GM18499 (cell line): ENCODE results near the gene RGS9.
A peak's percentile ranks its signal among the peaks of the same experiment; 100 is the strongest.
"Not testable (repeated sequence)": the region's sequence is repeated elsewhere in the genome, so short reads cannot be mapped to it uniquely, and the experiment has no call there.

Source experiments
- ATAC-seq: cut with Tn5 transposase; IDR thresholded peaks from one replicate; pipeline ENCODE4 v1.9.1; 2021; ENCODE audit warnings: moderate number of reproducible peaks; ENCODE audit not compliant: insufficient read depth, unreplicated experiment

RGS9 gene

DNA sequence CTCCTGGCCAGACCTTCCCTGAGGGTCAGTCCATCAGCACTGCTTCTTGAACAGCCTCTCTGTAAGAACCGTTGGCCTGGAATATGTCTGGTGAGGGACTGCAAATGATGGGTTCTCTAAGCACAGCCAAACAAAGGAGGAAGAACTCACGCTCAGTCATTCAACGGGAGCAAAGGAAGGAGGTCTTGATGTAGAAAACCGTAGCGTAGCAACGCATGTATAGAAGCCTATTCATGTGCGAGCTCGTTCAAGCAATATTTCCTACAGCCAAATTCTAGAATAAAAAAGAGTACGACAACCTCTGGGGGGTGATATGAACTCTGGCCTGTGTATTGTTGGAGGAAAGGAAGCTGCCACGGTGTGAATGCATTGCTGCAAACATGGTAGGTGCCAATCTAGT is 64.2 kb downstream of the RGS9 start:
- no peak for ATAC-seq

DNA sequence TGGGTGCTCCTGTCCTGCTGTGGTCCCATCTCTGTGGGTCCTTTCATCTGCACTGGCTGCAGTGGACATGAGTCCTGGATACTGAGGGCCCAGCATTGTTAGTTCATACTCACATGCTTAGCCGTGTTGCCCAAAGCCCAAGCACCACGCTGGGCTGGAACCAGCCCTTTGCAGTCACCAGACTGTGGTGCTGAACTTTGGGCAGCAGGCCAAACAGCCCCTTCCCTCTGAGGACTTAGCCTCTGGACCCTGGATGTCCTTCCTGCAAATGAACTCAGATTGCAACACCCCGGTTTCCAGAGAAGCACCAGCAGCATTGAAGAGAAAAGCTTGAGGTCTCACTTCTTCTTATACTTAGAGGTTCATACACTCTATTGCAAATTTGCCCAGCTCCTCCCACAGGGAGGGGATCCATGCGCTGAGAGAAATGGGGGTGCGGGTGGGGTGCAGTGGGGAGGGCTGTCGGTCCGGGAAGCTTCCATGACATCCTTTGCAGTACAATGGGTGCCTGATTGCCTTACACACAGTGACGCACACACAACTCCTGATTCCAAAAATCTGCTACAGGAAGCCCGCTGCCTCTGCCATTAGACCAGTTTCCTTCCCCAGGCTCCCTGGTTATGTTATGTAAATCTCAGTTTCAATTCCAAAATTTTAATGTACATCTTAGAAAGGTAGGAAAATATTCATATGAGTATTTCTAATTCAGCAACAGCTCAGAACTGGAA is 65.8 kb downstream of the RGS9 start:
- ATAC-seq, result no peak

GRCh38 chr17:65204001-65204400 is 66.8 kb downstream of the RGS9 start:
- ATAC-seq, result no peak

DNA sequence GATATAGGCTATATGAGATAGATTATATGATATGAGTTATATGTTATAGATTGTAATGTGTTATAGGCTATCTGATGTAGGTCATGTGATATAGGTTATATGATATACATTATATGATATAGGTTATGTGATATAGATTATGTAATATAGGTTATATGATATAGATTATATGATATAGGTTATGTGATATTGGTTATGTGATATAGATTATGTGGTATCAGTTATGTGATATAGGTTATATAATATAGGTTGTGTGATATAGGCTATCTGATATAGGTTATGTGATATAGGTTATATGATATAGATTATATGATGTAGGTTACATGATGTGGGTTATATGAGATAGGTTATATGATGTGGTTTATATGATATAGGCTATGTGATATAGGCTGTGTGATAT is 68.5 kb downstream of the RGS9 start:
- ATAC-seq, result no peak

- not testable (repeated sequence) for ATAC-seq
Observed at GRCh38 chr17:65207448-65207847, 70.3 kb downstream of the RGS9 start.

DNA sequence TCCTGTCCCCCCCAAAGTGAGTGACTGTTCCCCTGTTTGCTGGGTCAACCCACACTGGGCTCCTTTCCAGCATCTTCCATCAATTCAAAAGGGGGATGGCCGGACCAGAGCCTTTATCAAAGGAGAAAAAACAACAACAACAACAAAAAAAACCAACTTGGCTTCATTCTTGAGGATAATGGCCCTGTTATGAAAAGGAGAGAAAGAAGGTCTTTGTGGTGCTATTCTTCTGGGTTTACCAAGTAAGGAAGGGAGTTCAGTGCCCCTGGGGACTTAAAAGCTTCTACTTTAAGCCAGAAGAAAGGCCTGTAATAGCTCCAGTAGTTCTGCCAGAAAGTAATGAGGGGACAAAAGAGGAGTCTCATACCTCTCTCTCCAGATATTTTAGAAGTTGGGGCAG is 71.5 kb downstream of the RGS9 start:
- no peak for ATAC-seq

DNA sequence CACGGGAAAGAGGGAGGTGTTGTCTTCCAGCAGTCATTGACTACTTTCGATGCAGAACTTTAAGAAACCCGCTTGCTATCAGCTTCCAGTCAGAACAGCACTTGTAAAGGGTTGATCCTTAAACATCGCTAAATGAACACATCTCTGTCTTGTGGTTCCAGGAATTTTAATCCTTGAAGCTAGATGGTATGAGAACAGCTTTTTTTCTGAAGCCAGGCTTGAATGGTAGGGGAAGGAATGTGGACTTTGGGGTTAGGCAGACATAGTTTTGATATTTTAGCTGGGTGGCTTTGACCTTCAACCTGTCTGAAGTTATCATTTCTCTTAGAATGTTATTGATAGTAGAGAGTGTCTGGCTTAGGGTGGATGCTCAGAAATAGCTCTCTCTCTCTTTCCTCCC is 81.1 kb downstream of the RGS9 start:
- no peak for ATAC-seq

DNA sequence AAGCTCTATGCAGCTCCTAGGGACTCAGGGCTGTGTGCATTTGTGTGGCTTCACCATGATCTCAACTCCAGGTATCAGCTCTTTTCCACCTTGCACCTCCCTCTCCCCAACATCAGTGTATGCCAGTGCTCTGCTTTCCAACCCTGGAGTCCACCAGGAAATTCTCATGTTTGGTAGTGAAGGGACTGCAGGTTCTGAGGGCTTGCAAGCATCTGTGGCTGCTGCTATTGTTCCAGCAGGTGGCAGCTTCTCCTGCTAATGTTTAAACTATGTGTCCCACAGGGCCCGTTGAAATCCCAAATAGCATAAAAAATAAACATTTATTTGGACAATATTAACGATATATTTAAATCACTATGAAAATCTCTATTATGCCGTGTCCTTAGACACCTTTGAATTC is 82.0 kb downstream of the RGS9 start:
- ATAC-seq, result no peak

DNA sequence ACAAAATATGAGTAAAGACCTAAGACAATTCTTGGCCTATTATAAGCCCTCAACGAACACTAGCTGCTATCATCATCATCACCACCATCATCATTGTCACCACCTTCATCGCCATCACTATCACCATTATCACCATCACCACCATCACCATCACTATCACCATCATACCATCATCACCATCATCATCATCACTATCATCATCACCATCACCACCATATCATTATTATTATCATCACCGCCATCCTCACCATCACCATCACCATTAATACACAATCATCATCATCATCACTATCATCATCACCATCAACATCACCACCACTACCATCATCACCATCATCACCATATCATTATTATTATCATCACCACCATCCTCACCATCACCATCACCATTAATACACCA is 82.5 kb downstream of the RGS9 start:
- no peak for ATAC-seq

- ATAC-seq, result no peak
Observed at GRCh38 chr17:65220732-65221131, 83.6 kb downstream of the RGS9 start.

DNA sequence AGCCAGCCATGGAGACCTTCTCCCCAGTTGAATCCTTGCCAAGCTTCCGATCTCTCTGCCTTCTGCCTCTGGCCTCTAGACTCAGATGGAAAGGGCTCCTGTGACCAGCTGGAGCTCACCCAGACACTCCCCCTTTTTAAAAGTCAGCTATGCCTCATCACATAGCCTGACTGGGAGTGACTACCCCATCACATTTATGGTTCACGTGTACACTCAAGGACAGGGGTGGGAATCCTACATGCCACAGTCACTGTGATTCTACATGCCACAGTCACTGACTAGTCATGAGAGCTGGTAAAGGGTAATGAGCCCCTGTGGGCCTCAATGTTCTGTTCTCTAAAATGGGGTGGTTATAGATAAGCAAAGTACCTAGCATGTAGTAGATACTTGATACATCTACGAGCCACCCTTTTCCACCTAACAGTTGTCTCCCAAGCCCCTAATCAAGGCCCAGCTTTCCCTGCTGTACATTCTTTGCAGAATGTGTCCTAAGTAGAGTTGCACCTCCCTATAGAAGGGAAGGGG is 85.1 kb downstream of the RGS9 start:
- ATAC-seq, result no peak

GRCh38 chr17:65225061-65225460 is 87.9 kb downstream of the RGS9 start:
- no peak for ATAC-seq

- ATAC-seq, result no peak
Observed at GRCh38 chr17:65226227-65226626, 89.1 kb downstream of the RGS9 start.

- ATAC-seq, result no peak
Observed at GRCh38 chr17:65227637-65228036, 90.5 kb downstream of the RGS9 start.

- no peak for ATAC-seq
Observed at GRCh38 chr17:65228287-65228686, 91.1 kb downstream of the RGS9 start.

DNA sequence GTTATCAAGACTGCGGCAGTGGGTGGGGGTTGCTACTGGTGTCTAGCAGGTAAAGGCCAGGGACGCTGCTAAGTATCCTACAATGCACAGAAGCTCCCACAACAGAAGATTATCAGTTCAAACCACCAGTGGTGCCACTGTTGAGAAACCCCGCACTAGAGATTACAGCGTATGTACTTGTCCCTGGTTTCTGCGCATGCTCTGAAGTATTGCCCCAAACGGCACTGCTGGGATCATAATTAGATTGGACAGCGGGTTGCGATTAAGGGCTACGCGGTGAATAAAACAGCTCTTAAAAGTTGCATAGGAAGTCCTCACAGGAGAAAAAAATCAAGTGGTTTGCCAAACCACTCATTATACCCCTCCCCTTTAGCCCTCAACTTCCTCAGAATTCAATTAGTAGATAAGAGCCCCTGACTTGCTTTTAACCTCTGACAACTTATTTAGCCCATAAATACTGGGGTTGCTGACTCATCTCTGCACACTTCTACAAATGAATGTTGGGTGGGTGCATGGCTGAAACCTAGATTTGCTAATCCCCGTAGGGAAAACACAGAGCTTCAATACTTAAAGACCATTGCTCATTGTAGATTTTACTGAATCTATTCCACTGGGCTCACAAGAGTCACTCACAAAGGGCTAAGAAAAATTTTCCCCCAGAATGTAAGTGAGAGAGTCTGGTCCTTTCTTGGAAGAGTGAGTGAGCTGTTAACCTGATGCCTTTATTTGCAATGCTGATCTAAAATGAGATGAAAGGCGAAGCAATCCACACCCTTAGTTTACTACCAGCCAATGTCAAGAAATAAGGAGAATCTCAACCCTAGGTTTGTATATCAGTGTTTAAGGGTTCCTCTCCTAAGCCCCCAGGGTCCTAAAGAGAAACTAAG is 91.8 kb downstream of the RGS9 start:
- peak; percentile 61 for ATAC-seq

GRCh38 chr17:65229621-65229995 is 92.4 kb downstream of the RGS9 start:
- no peak for ATAC-seq

DNA sequence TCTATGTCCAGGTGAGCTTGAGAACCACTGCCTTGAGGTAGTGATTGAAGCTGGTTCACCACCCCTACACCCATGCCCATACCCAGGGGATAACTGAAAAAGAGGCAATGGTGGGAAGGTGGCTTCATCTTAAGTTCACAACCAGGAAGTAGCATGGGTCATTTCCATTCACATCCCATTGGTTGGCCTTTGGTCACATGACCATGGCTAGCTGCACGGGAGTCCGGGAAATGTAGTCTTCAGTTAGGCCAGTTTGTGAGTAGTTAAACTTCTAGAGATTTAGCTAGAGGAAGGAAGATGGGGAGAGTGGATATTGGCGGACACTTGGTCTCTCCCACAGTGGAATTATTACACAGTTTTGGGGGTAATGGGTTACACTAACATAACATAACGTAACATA is 92.9 kb downstream of the RGS9 start:
- no peak for ATAC-seq

DNA sequence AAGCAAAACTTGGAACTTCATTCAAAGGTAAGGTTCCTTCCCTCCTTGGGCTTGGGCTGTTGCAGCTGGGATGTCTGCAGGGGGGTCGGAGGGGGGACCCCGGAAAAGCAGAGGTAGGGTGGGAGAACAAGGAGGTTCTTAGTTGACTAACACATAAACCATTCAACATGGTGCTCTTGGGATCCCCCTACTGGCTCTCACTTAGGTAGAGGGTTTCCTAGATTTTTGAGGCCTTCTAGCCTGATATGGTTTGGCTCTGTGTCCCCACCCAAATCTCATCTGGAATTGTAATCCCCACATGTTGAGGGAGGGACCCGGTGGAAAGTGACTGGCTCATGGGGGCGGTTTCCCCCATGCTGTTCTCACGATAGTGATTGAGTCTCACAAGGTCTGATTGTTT is 93.9 kb downstream of the RGS9 start:
- ATAC-seq, result no peak

DNA sequence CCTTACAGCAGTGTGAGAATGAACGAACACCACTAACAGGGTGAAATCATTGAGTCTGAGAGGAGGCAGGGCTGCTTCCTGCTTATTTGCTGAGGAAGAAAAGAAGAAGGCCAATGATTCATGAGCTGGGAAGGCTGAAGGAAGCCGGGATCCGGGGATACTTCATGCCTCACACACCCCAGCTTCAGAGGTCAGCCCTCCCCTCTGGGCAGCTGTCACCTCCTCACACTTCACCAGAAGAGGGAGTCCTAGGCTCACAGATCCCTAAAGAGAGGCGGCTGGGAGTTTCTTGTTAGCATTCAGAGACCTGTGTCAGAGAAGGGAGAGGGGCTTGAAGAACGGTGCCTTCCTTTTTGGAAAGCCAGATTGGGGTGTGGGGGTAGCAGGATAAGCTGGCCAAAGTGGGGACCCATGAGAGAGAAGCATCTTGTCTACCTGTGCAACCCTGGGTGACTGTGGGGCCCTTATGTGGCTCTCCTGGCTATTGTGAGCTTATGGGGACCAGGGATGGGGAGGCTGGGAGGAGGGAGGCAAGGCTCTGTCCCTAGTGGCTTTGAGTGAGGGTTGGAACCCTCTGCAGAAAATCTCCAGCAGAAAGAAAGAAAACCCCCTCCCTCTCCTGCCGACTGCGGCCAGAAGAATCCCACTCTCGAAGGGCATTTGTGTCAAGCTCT is 94.6 kb downstream of the RGS9 start:
- no peak for ATAC-seq

- ATAC-seq, result no peak
Observed at GRCh38 chr17:65235284-65235683, 98.1 kb downstream of the RGS9 start.
